ENCODE measurements around the gene INTS3. TPM values are rescaled to one million over a fixed set of nuclear protein-coding genes. Genes with fewer than 3 reads are reported as not detected.

INTS3 gene
- total RNA-seq, 1 experiment from 2014 or later, result 66.8 TPM

- DNase-seq (ENCODE audit: low spot score) (no peak), ATAC-seq (no peak)
- ChIA-PET CTCF (interaction anchor here (1.2 to 4.7 kb wide), 5 partner anchors 20 to 144 kb away, joined by 4 to 52 read pairs (median 6); partner anchors contain the start of genes NPR1 and S100A13), POLR2A (no interaction called here)
- Mint-ChIP-seq H3K4me3 (no peak overlapping the region), H3K4me1 (peaks cover 33% of the 10 kb centered on the region), H3K27ac (no peak overlapping the region), H3K27me3 (ENCODE audit: low read depth) (no peaks in the 10 kb centered on the region), H3K9me3 (no peaks in the 10 kb centered on the region), H3K36me3 (peaks cover 50% of the 10 kb centered on the region)
- no peak for TF ChIP-seq MAX (CRISPR knock-in tag; IDR thresholded peaks at IDR 0.05)
- TF ChIP-seq MLX (CRISPR knock-in tag; IDR thresholded peaks at IDR 0.05), result no peak
- TF ChIP-seq CREB1 (CRISPR knock-in tag; IDR thresholded peaks at IDR 0.05), result no peak
- no peak for TF ChIP-seq ZNF317 (CRISPR knock-in tag; IDR thresholded peaks at IDR 0.05; ENCODE audit: borderline replicate concordance, low read depth)
- no peak for TF ChIP-seq ATF3 (CRISPR knock-in tag; conservative IDR thresholded peaks at IDR 0.05)
- no peak for TF ChIP-seq FOXJ3 (CRISPR knock-in tag; IDR thresholded peaks at IDR 0.05; ENCODE audit: borderline replicate concordance)
- no peak for TF ChIP-seq AR (CRISPR knock-in tag; IDR thresholded peaks at IDR 0.05)
- TF ChIP-seq ERG (CRISPR knock-in tag; IDR thresholded peaks at IDR 0.05), result no peak
- TF ChIP-seq ZNF281 (CRISPR knock-in tag; IDR thresholded peaks at IDR 0.05), result no peak
- TF ChIP-seq NFATC4 (CRISPR knock-in tag; IDR thresholded peaks at IDR 0.05), result no peak
- TF ChIP-seq SMAD3 (CRISPR knock-in tag; IDR thresholded peaks at IDR 0.05; ENCODE audit: borderline replicate concordance), result no peak
- no peak for TF ChIP-seq EMX1 (CRISPR knock-in tag; IDR thresholded peaks at IDR 0.05)
- no peak for TF ChIP-seq ZNF232 (CRISPR knock-in tag; IDR thresholded peaks at IDR 0.05)
These were observed 42.9 kb downstream of the INTS3 start for GRCh38 chr1:153770797-153771196.

- ATAC-seq, result no peak
- Mint-ChIP-seq H3K4me3 (no peak overlapping the region), H3K27ac (0 out of 2 replicates have a peak overlapping the region, but pooled peaks have one; percentile 53), H3K4me1 (peaks cover 33% of the 10 kb centered on the region), H3K36me3 (peaks cover 45% of the 10 kb centered on the region), H3K27me3 (ENCODE audit: low read depth) (no peaks in the 10 kb centered on the region), H3K9me3 (no peaks in the 10 kb centered on the region)
- DNase-seq (ENCODE audit: low spot score), result no peak
- CTCF ChIA-PET, result interaction anchor here (1.2 to 4.7 kb wide), 5 partner anchors 21 to 144 kb away, joined by 4 to 52 read pairs (median 6); partner anchors contain the start of genes NPR1 and S100A13
- POLR2A ChIA-PET, result no interaction called here
- no peak for TF ChIP-seq STAT6 (CRISPR knock-in tag; conservative IDR thresholded peaks at IDR 0.05; ENCODE audit: low read depth)
- no peak for TF ChIP-seq ZNF532 (CRISPR knock-in tag; IDR thresholded peaks at IDR 0.05; ENCODE audit: borderline replicate concordance)
- TF ChIP-seq IRF2 (CRISPR knock-in tag; IDR thresholded peaks at IDR 0.05; ENCODE audit: borderline replicate concordance, low read depth), result no peak
- TF ChIP-seq ZSCAN18 (CRISPR knock-in tag; IDR thresholded peaks at IDR 0.05), result no peak
These were observed 43.4 kb downstream of the INTS3 start for GRCh38 chr1:153771261-153771660.
